HepG2 (cell line): Measurements from ENCODE around the gene GNRH2. TPM values are rescaled to one million over a fixed set of nuclear protein-coding genes. Genes with fewer than 3 reads are reported as not detected.

Experiments
- AGO2 ChIP-seq: fragments of 200-400 bp; formaldehyde crosslinking; optimal IDR thresholded peaks from 2 replicates; pipeline ENCODE3; 2017; ENCODE audit warnings: mild to moderate bottlenecking, low read depth, low read length, moderate library complexity
- HMGXB4 ChIP-seq, 2 experiments: sonication (generic) in 1 of 2; formaldehyde crosslinking in 1 of 2; IDR thresholded peaks; 2 replicates each; pipeline versions ENCODE4 v1.4.0 to v1.6.1; 2018 to 2020; ENCODE audit warnings: missing genetic modification reagents in 2 of 2, borderline replicate concordance in 1 of 2, low read depth in 1 of 2, mild to moderate bottlenecking in 1 of 2, missing biosample characterization in 1 of 2
- KLF11 ChIP-seq: IDR thresholded peaks from 2 replicates; pipeline ENCODE4 v1.6.1; 2016; ENCODE audit warnings: missing compliant biosample characterization
- SNRNP70 ChIP-seq: fragments of 200-400 bp; formaldehyde crosslinking; IDR thresholded peaks from 2 replicates; pipeline ENCODE4 v1.6.1; 2017; ENCODE audit warnings: mild to moderate bottlenecking, low read depth, low read length, moderate library complexity
- STAT6 ChIP-seq: sonication (generic); formaldehyde crosslinking; IDR thresholded peaks from 2 replicates; pipeline ENCODE4 v1.4.0; 2020; ENCODE audit warnings: missing genetic modification reagents, mild to moderate bottlenecking, borderline replicate concordance
- TBL1XR1 ChIP-seq: fragments of 150-350 bp; IDR thresholded peaks from 2 replicates; pipeline ENCODE4 v1.6.1; 2014; ENCODE audit warnings: borderline replicate concordance, low read length; ENCODE audit not compliant: partially characterized antibody
- ZBTB34 ChIP-seq: sonication (generic); formaldehyde crosslinking; IDR thresholded peaks from 2 replicates; pipeline ENCODE4 v1.8.0; 2022; ENCODE audit warnings: mild to moderate bottlenecking, missing genetic modification reagents
- ZNF12 ChIP-seq: sonication (generic); formaldehyde crosslinking; IDR thresholded peaks from 2 replicates; pipeline ENCODE4 v1.5.0; 2020; ENCODE audit warnings: missing genetic modification reagents
- ZNF205 ChIP-seq: IDR thresholded peaks from 2 replicates; pipeline ENCODE4 v1.6.1; 2018; ENCODE audit warnings: missing biosample characterization, missing genetic modification reagents
- ZNF350 ChIP-seq: sonication (generic); formaldehyde crosslinking; IDR thresholded peaks from 2 replicates; pipeline ENCODE4 v1.4.0; 2020; ENCODE audit warnings: mild to moderate bottlenecking, low read depth, missing genetic modification reagents, borderline replicate concordance
- polyA plus RNA-seq, 8 experiments: library from polyadenylated mRNA; depleted of rRNA in 3 of 8; stranded (reverse) in 7 of 8; unstranded in 1 of 8; fragments of >200 nt; fragmentation: Illumina TruSeq in 4 of 8; extraction: Trizol in 4 of 8; gene quantifications; 2 replicates each; pipeline versions ENCODE4 v1.2.1 to v1.2.3, GENCODE V29; 2011 to 2016; ENCODE audit warnings: low read depth in 4 of 8, missing spikeins in 1 of 8, mixed read lengths in 1 of 8; ENCODE audit not compliant: insufficient read depth in 1 of 8
- total RNA-seq, 5 experiments: library from RNA; depleted of rRNA; stranded (reverse); fragments of >200 nt; fragmentation: Illumina TruSeq; extraction: Trizol; gene quantifications; 2 replicates each; pipeline ENCODE4 v1.2.3, GENCODE V29; 2016; ENCODE audit warnings: low read depth in 1 of 5
- TF ChIP-seq, protein P1 (sequence below): sonication (generic); formaldehyde crosslinking; IDR thresholded peaks from 2 replicates; pipeline ENCODE4 v1.4.0; 2020; ENCODE audit warnings: missing genetic modification reagents, borderline replicate concordance
- TF ChIP-seq, protein P2 (sequence below), 2 experiments: fragments of 450-650 bp in 1 of 2; sonication (generic) in 1 of 2; formaldehyde crosslinking; IDR thresholded peaks; 2 replicates each; pipeline versions ENCODE4 v1.5.0 to v1.8.0; 2020 to 2022; ENCODE audit warnings: mild to moderate bottlenecking in 1 of 2, missing genetic modification reagents in 1 of 2
- TF ChIP-seq, protein P3 (sequence below): sonication (generic); formaldehyde crosslinking; IDR thresholded peaks from 2 replicates; pipeline ENCODE4 v1.8.0; 2022; ENCODE audit warnings: mild to moderate bottlenecking, missing genetic modification reagents, borderline replicate concordance

Gene GNRH2
- total and polyA plus RNA-seq, 2 of the 13 experiments (the other 11 are each of a cell fraction or from before 2014, with no cell fraction given), result 0.28 TPM; not detected in 1

GRCh38 chr20:3045816-3046676 lies 2.6 kb downstream of the GNRH2 start, which contains the start of gene MRPS26 (continued):
- TF ChIP-seq STAT6 (CRISPR knock-in tag) (peak; percentile 94; the same call in 1 of the 2 replicates), TBL1XR1 (peak; percentile 81), HMGXB4 (CRISPR knock-in tag; IDR thresholded peaks at IDR 0.05; ENCODE audit: borderline replicate concordance in 1 of 2, low read depth in 1 of 2) (peak; percentile 92 to 99), KLF11 (CRISPR knock-in tag) (peak; percentile 37; the same call in 1 of the 2 replicates), AGO2 (peak; percentile 99), ZNF205 (CRISPR knock-in tag) (0 out of 2 replicates have a peak, but pooled peaks have one; percentile 57), ZBTB34 (CRISPR knock-in tag) (peak; percentile 70), ZNF12 (CRISPR knock-in tag) (peak; percentile 83), ZNF350 (CRISPR knock-in tag) (peak; percentile 57; the same call in 1 of the 2 replicates), SNRNP70 (peak; percentile 25; the same call in 1 of the 2 replicates)
- TF ChIP-seq, protein P1, sequence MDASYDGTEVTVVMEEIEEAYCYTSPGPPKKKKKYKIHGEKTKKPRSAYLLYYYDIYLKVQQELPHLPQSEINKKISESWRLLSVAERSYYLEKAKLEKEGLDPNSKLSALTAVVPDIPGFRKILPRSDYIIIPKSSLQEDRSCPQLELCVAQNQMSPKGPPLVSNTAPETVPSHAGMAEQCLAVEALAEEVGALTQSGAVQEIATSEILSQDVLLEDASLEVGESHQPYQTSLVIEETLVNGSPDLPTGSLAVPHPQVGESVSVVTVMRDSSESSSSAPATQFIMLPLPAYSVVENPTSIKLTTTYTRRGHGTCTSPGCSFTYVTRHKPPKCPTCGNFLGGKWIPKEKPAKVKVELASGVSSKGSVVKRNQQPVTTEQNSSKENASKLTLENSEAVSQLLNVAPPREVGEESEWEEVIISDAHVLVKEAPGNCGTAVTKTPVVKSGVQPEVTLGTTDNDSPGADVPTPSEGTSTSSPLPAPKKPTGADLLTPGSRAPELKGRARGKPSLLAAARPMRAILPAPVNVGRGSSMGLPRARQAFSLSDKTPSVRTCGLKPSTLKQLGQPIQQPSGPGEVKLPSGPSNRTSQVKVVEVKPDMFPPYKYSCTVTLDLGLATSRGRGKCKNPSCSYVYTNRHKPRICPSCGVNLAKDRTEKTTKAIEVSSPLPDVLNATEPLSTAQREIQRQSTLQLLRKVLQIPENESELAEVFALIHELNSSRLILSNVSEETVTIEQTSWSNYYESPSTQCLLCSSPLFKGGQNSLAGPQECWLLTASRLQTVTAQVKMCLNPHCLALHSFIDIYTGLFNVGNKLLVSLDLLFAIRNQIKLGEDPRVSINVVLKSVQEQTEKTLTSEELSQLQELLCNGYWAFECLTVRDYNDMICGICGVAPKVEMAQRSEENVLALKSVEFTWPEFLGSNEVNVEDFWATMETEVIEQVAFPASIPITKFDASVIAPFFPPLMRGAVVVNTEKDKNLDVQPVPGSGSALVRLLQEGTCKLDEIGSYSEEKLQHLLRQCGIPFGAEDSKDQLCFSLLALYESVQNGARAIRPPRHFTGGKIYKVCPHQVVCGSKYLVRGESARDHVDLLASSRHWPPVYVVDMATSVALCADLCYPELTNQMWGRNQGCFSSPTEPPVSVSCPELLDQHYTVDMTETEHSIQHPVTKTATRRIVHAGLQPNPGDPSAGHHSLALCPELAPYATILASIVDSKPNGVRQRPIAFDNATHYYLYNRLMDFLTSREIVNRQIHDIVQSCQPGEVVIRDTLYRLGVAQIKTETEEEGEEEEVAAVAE (CRISPR knock-in tag), result no peak
- TF ChIP-seq, protein P2, sequence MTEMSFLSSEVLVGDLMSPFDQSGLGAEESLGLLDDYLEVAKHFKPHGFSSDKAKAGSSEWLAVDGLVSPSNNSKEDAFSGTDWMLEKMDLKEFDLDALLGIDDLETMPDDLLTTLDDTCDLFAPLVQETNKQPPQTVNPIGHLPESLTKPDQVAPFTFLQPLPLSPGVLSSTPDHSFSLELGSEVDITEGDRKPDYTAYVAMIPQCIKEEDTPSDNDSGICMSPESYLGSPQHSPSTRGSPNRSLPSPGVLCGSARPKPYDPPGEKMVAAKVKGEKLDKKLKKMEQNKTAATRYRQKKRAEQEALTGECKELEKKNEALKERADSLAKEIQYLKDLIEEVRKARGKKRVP (CRISPR knock-in tag; IDR thresholded peaks at IDR 0.05), result peak in 1 of 2 experiments; percentile 77; a peak in 2 of 4 replicates
- TF ChIP-seq, protein P3, sequence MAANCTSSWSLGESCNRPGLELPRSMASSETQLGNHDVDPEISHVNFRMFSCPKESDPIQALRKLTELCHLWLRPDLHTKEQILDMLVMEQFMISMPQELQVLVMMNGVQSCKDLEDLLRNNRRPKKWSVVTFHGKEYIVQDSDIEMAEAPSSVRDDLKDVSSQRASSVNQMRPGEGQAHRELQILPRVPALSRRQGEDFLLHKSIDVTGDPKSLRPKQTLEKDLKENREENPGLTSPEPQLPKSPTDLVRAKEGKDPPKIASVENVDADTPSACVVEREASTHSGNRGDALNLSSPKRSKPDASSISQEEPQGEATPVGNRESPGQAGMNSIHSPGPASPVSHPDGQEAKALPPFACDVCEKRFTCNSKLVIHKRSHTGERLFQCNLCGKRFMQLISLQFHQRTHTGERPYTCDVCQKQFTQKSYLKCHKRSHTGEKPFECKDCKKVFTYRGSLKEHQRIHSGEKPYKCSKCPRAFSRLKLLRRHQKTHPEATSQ, result peak; percentile 99
